SIG-M5 treated with dmso at 0.1 percent for 504 hours (cell line): ENCODE measurements around the gene MYADM.

Experiments used
- DNase-seq: peaks from one replicate; lab custom pipeline; 2025; ENCODE audit not compliant: unreplicated experiment; lab: John Stamatoyannopoulos, UW

MYADM gene

GRCh38 chr19:53909471-53910169 lies 41.9 kb downstream of the MYADM start:
- DNase-seq = no peak

GRCh38 chr19:53910170-53910518 lies 42.5 kb downstream of the MYADM start:
- no peak for DNase-seq

- no peak for DNase-seq
Measured at GRCh38 chr19:53912653-53913052, 45.0 kb downstream of the MYADM start.

GRCh38 chr19:53915000-53915399 lies 47.3 kb downstream of the MYADM start:
- DNase-seq = no peak

GRCh38 chr19:53916004-53916403 lies 48.3 kb downstream of the MYADM start:
- DNase-seq = no peak

GRCh38 chr19:53917356-53917755 lies 49.7 kb downstream of the MYADM start:
- DNase-seq = no peak
